GM12874 (cell line): ENCODE data around the gene NUB1.

Experiments used
- TF ChIP-seq, protein P1 (sequence below): IDR thresholded peaks from 2 replicates; pipeline ENCODE4 v1.5.1; 2011; ENCODE audit warnings: low read depth, mild to moderate bottlenecking, control low read depth, low read length, moderate library complexity; ENCODE audit not compliant: insufficient read depth

The NUB1 gene

DNA sequence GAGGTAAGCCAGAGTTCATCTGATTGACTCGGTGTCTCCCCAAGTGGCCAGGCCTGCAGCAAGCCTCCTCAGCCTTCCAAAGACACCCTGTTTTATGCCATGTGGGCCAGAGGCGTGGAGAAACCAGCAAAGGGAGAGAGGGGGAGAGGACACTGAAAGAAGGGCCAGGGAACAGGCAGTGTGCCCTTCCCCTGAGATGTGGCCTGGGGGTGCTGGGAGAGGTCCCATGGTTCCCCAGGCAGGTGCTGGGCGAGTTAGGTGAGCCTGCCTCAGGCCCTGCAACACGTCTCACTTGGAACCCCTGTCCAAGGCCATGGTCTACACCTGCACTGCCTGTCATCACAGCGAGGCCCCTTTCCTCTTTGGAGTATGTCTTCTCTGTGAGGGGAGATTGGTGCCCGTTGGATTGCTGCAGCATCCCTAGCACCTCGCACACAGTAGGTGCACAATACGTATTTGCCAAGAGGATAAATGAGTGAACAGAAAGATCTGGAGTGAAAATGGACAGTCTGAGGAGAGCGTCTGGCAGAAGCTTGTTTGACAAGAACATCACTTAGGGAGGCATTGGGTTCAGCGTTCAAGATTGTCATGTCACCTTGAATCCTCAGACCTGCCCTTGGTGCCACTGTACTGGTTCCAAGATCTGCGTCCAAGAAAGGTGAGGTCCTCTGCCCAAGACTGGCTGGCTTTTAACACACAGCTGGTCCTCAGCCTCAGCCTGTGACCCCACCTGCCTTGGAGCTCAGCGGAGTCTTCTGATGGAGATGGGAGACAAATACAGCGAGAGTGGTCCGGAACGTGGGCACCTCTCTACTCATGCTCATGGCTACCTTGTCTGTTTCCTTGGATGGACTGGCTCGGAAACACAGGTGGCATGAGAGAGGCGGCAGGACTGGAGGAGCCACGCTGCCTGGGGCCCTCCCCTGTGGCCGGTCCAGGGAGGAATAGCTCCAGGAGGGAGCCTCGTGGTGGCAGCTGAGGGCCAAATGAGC, 39.8 kb upstream of the NUB1 start:
- TF ChIP-seq, protein P1, sequence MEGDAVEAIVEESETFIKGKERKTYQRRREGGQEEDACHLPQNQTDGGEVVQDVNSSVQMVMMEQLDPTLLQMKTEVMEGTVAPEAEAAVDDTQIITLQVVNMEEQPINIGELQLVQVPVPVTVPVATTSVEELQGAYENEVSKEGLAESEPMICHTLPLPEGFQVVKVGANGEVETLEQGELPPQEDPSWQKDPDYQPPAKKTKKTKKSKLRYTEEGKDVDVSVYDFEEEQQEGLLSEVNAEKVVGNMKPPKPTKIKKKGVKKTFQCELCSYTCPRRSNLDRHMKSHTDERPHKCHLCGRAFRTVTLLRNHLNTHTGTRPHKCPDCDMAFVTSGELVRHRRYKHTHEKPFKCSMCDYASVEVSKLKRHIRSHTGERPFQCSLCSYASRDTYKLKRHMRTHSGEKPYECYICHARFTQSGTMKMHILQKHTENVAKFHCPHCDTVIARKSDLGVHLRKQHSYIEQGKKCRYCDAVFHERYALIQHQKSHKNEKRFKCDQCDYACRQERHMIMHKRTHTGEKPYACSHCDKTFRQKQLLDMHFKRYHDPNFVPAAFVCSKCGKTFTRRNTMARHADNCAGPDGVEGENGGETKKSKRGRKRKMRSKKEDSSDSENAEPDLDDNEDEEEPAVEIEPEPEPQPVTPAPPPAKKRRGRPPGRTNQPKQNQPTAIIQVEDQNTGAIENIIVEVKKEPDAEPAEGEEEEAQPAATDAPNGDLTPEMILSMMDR, result no peak

DNA sequence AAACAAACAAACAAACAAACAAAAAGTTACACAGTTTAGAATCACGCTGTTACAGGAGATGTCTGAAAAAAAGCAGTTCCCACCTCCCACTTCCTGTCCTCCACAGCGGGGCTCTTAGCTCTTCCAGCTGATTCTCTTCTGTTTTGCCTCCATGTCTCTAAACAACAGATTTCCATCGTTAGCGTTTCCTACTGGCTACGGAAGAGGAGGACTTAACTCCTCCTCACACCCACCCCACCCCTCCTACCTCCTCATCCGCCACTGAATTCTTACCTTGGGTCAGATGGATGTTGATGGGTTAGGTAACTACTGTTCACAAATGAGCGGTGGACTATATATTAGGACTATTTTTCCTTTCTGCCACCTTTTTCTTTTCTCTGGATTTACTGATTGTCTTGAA, 36.8 kb upstream of the NUB1 start:
- TF ChIP-seq, protein P1, result no peak

DNA sequence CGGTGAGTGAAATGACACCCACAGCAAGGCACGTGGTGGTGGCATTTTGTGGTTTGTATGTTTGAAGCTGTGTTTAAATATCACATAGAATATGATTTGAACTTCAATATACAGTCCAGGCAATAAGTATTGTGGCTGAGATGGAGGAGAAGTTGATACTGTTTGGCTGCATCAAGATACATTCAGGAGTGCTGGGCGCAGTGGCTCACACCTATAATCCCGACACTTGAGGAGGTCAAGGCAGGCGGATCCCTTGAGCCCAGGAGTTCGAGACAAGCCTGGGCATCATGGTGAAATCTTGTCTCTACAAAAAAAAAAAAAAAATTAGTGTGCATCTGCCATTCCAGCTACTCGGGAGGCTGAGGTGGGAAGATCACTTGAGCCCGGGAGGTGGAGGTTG, 35.2 kb upstream of the NUB1 start:
- TF ChIP-seq, protein P1, result no peak

DNA sequence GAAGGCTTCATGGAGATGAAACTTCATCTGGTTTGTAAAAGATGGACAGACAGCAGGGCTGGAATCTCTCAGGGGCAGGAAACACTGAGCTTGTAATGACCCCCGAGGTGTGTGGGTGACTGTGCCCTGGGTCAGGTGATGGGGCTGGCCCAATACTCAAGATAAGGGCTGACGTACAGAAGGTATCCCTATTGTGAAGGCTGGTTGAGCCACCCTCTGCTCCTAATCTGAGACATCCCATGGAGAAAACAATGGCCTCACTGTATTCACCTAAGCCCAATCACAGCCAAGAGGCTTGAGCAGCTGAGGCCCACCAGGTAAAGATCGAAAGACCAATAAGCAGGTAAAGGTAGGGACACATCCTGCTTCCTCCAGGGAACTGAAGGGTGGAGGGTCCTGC, 34.8 kb upstream of the NUB1 start:
- TF ChIP-seq, protein P1, result no peak

DNA sequence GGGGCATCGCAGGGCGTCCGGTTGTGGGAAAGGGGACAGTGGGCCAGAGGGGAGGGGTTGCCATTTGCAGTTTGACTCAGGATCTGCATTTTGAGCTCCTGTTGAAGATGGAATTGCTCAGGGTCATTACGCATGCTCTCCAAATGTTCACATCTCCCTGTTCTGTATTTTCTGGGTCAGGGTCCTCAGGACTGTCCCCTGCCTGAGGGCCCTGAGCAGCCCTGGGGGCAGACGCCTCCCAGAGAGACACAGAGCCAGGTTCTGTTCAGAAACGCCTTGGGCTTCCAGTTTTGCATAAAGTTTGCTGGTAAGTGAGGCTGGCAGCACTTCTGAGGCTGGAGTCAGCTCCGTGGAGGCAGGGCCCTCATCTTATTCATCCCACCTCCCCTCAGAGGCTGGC, 34.1 kb upstream of the NUB1 start:
- TF ChIP-seq, protein P1, result no peak

DNA sequence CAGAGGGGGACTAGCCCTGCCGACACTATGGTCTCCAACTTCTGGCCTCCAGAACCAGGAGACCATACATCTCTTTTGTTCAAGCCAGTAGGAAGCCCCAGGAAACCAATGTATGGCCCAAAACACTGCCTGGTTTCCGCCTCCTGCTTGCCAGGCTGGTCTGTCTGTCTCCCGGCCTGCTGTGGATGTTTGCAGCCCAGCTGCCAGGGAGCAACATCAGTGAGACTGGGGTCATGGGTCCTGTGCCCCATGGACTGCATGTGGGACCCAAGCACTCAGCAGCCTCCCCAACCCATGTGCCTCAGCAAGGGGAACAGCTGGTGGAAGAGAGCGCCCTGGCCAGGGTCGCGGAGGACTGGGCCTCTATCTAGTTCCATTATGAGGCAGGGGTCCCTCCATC, 33.4 kb upstream of the NUB1 start:
- TF ChIP-seq, protein P1, result no peak

DNA sequence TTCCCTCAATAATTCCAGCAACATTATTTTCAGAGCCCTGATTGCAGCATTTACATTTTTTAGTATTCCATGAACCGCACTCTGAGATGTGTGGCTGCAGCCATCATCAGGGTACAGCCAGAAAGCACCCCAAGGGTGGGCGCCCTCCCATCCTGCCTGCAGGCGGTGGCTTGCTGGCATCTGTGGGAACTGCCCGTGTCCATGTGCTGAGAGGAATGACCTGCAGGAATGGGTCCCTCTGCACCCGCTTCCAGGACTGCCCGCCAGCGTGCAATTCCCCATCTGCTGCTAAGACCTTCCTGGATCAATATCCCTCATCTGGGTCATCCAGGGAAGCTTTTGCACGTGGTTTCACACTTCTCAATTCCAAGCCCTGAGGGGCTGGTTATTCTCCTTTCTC, 32.8 kb upstream of the NUB1 start:
- TF ChIP-seq, protein P1, result no peak
